Endodermal cell (in vitro differentiated cells): ENCODE results near the gene MMEL1. TPM values are rescaled to one million over a fixed set of nuclear protein-coding genes. Genes with fewer than 3 reads are reported as not detected.

ENCODE experiments used
- DNase-seq: peaks from one replicate; pipeline ENCODE4 v3.0.0-alpha.2; 2017
- H3K27ac ChIP-seq: 2 replicates; pipeline ENCODE4 v1.5.1; 2013; ENCODE audit warnings: mild to moderate bottlenecking, low read depth, low read length, moderate library complexity
- H3K27me3 ChIP-seq: 2 replicates; pipeline ENCODE4 v1.6.1; 2013; ENCODE audit warnings: mild to moderate bottlenecking, low read length, moderate library complexity; ENCODE audit not compliant: insufficient read depth, control insufficient read depth, poor library complexity, severe bottlenecking
- H3K36me3 ChIP-seq: 2 replicates; pipeline ENCODE4 v1.7.0; 2013; ENCODE audit warnings: mild to moderate bottlenecking, low read length, moderate library complexity; ENCODE audit not compliant: control insufficient read depth, insufficient read depth
- H3K4me1 ChIP-seq: one replicate; pipeline ENCODE4 v1.7.0; 2013; ENCODE audit warnings: low read length; ENCODE audit not compliant: control insufficient read depth, insufficient read depth
- H3K4me3 ChIP-seq: 2 replicates; pipeline ENCODE4 v1.5.1; 2013; ENCODE audit warnings: mild to moderate bottlenecking, low read length, moderate library complexity
- H3K9ac ChIP-seq: 2 replicates; pipeline ENCODE4 v1.6.1; 2013; ENCODE audit warnings: mild to moderate bottlenecking, low read length, moderate library complexity; ENCODE audit not compliant: poor library complexity, severe bottlenecking; ENCODE audit errors: extremely low read depth
- H3K9me3 ChIP-seq: 2 replicates; pipeline ENCODE4 v1.6.1; 2013; ENCODE audit warnings: mild to moderate bottlenecking, low read length, moderate library complexity; ENCODE audit not compliant: control insufficient read depth
- H3K27ac Mint-ChIP-seq: 2 replicates; pipeline ENCODE4 v1.8.0; 2020; ENCODE audit warnings: mixed read lengths
- H3K27me3 Mint-ChIP-seq: 2 replicates; pipeline ENCODE4 v1.8.0; 2021; ENCODE audit warnings: mild to moderate bottlenecking, mixed read lengths; ENCODE audit not compliant: insufficient read depth
- H3K36me3 Mint-ChIP-seq: 2 replicates; pipeline ENCODE4 v1.8.0; 2020; ENCODE audit warnings: low read depth, mixed read lengths
- H3K4me1 Mint-ChIP-seq: 2 replicates; pipeline ENCODE4 v1.8.0; 2020; ENCODE audit warnings: mixed read lengths
- H3K4me3 Mint-ChIP-seq: 2 replicates; pipeline ENCODE4 v1.8.0; 2020; ENCODE audit warnings: mild to moderate bottlenecking, moderate library complexity, mixed read lengths
- H3K9me3 Mint-ChIP-seq: 2 replicates; pipeline ENCODE4 v1.8.0; 2020; ENCODE audit warnings: mild to moderate bottlenecking, mixed read lengths
- CTCF ChIP-seq: fragments of 200-600 bp; sonication (generic); conservative IDR thresholded peaks from 2 replicates; pipeline ENCODE4 v1.5.0; 2021; ENCODE audit warnings: antibody characterized with exemption, mild to moderate bottlenecking
- WGBS, 2 experiments: methylation state at CpG; one replicate each; pipeline versions ENCODE4 v1.1.5 to v1.1.7; 2013; ENCODE audit warnings: missing lambda C conversion rate in 2 of 2, mixed read lengths in 1 of 2; ENCODE audit not compliant: insufficient coverage in 1 of 2, insufficient read length in 1 of 2; 5-methylcytosine and 5-hydroxymethylcytosine counted together
- total RNA-seq, 2 donors: library from RNA; stranded (reverse); fragmentation: NEBNext Ultra II Directional in 1 of 2; extraction: Animal tissue kit (Norgen Biotek cat#: 25700) in 1 of 2; gene quantifications; 2 replicates in 1 of 2; 3 replicates in 1 of 2; pipeline ENCODE4 v1.2.1, GENCODE V29; 2021

MMEL1 gene
- total RNA-seq, 2 donors from 2014 or later, result 0.42 TPM; not detected in 1

DNA sequence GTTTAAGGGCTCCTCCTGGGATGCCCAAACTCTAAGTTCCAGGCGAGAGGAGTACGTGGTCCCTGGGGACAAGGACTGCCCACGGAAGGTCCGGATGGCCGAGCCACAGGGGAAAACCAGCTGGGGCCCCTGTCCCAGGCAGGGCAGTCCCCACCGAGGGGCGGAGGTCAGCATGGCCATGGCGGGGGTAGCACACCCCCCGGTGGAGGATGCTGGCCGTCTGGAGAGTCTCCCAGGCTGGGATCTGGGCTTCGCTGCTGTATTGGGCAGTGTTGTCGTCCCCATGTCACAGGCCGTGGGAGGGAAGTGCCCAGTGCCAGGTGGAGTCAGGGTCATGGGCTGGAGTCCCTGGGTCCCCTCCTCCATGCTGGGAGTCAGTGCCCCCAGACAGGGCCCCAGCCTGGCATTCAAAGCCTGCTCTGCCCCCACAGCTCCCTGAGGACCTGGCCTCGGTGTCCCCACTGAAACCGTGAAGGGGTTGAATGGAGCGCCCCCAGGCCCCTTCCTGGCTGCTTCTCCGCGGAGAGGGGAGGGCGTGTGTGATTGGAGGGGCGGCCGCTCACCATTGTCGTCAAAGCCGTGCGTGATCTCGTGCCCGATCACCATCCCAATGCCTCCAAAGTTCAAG is 39.5 kb downstream of the MMEL1 start:
- WGBS, 2 experiments, result 83 to 87% methylated on average over 9 to 26 of the region's 26 CpGs
- no peaks in the 10 kb centered on the region for H3K4me1 ChIP-seq
- no peaks in the 10 kb centered on the region for H3K36me3 ChIP-seq
- no peak overlapping the region for H3K4me3 Mint-ChIP-seq
- peaks cover 2% of the 10 kb centered on the region for H3K4me1 Mint-ChIP-seq
- no peak for DNase-seq
- TF ChIP-seq CTCF, result no peak
- H3K27ac Mint-ChIP-seq, result no peak overlapping the region
- H3K9me3 ChIP-seq, result no peaks in the 10 kb centered on the region
- no peak overlapping the region for H3K4me3 ChIP-seq
- H3K9ac ChIP-seq, result no peak overlapping the region
- peaks cover 15% of the 10 kb centered on the region for H3K9me3 Mint-ChIP-seq
- H3K27me3 Mint-ChIP-seq, result peaks cover 2% of the 10 kb centered on the region
- H3K36me3 Mint-ChIP-seq, result peaks cover 15% of the 10 kb centered on the region
- H3K27ac ChIP-seq, result no peak overlapping the region
- no peaks in the 10 kb centered on the region for H3K27me3 ChIP-seq

DNA sequence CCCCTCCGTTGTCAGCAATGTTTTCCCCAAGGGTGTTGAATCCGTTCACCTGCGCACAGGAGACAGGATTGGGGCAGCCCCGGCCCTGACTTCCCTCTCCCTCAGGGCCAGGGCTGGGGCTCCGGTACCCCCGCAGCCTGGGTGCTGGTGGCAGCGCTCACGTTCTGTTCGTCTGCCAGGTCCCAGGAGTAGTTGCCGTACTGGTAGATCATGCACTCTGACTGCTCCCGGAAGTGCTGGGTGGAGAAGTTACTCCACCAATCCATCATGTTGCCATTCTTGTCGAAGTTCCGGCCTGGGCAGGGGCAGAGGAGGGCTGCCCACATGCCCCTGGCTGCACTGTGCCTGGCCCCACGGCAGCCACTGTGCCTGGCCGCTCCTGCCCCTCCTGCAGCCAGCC is 40.1 kb downstream of the MMEL1 start:
- Mint-ChIP-seq H3K36me3 (peaks cover 15% of the 10 kb centered on the region), H3K4me3 (no peak overlapping the region), H3K4me1 (peaks cover 2% of the 10 kb centered on the region), H3K9me3 (peaks cover 12% of the 10 kb centered on the region), H3K27me3 (peaks cover 2% of the 10 kb centered on the region), H3K27ac (no peak overlapping the region)
- Histone ChIP-seq H3K27ac (no peak overlapping the region), H3K9ac (no peak overlapping the region), H3K27me3 (no peaks in the 10 kb centered on the region), H3K4me1 (no peaks in the 10 kb centered on the region), H3K9me3 (no peaks in the 10 kb centered on the region), H3K4me3 (no peak overlapping the region), H3K36me3 (no peaks in the 10 kb centered on the region)
- DNase-seq, result no peak
- no peak for TF ChIP-seq CTCF
- 84 to 89% methylated on average over 12 to 15 of the region's 15 CpGs for WGBS, 2 experiments

DNA sequence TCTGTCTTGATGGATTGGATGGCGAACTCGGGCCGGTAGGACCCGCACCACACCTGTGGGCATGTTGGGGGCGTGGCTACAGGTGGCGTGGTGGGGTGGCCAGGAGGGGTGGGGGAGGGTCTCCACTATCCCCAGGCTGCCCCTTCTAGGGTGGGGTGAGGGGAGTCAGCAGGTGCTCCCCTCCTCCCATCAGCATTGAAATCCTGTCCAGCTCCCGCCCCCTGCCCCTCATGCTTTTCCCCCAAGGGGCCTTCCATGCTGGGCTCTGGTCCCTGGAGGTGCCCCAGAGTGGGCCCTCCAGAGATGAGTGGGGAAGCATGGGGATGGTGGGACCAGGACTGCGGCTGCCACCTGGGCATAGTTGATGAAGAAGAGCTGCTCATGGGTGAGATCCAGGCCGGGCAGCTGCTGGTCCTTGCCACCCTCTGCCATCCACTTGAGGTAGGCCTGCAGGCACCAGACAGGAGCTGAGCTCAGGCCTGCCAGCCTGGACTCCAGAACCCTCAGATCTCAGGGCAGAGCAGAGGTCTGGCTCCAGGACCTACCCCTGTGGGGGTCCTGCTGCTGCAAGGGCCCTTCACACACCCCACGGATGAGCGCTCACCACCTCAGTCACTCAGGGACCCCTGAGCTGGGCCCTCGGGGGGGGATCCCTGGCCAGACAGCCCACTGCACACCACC is 41.1 kb downstream of the MMEL1 start:
- H3K9ac ChIP-seq, result no peak overlapping the region
- H3K9me3 ChIP-seq, result no peaks in the 10 kb centered on the region
- peaks cover 2% of the 10 kb centered on the region for H3K27me3 Mint-ChIP-seq
- H3K4me3 ChIP-seq, result no peak overlapping the region
- H3K36me3 Mint-ChIP-seq, result peaks cover 15% of the 10 kb centered on the region
- H3K4me1 ChIP-seq, result no peaks in the 10 kb centered on the region
- no peaks in the 10 kb centered on the region for H3K27me3 ChIP-seq
- H3K4me1 Mint-ChIP-seq, result no peaks in the 10 kb centered on the region
- H3K27ac ChIP-seq, result no peak overlapping the region
- no peak overlapping the region for H3K4me3 Mint-ChIP-seq
- no peak overlapping the region for H3K27ac Mint-ChIP-seq
- 93 to 94% methylated on average over 3 to 12 of the region's 12 CpGs for WGBS, 2 experiments
- DNase-seq, result no peak
- H3K36me3 ChIP-seq, result no peaks in the 10 kb centered on the region
- TF ChIP-seq CTCF, result no peak
- peaks cover 12% of the 10 kb centered on the region for H3K9me3 Mint-ChIP-seq
